ENCODE measurements around the gene KLHL42.

GRCh38 chr12:27840229-27840999 is 60.4 kb downstream of the KLHL42 start:
- TF ChIP-seq CTCF (conservative IDR thresholded peaks at IDR 0.05; ENCODE audit: low read length) = peak; percentile 73
- no peak for TF ChIP-seq EZH2phosphoT487 (IDR thresholded peaks at IDR 0.05; ENCODE audit: borderline replicate concordance)

Data from Loucy (cell line).